Erythroblast (primary cell): ENCODE measurements around the gene CDS1.

Experiments
- GATA1 ChIP-seq: IDR thresholded peaks from 2 replicates; pipeline ENCODE4 v1.6.1; 2011; ENCODE audit warnings: low read depth, mild to moderate bottlenecking, control low read depth, low read length, moderate library complexity
- POLR2A ChIP-seq: IDR thresholded peaks from 2 replicates; pipeline ENCODE4 v1.6.1; 2011; ENCODE audit warnings: mild to moderate bottlenecking, low read length

GRCh38 chr4:84626673-84627072, 43.7 kb downstream of the CDS1 start:
- TF ChIP-seq POLR2A (no peak), GATA1 (no peak)
